Sigmoid colon (tissue), 4 donors: Measurements from ENCODE around the gene RAD23B.

Experiments used
- CTCF ChIP-seq, 4 experiments: fragments of 450-650 bp in 3 of 4; fragments of 200-600 bp in 1 of 4; IDR thresholded peaks; one replicate each; pipeline ENCODE4 v1.5.1; 2016 to 2019; ENCODE audit warnings: antibody characterized with exemption in 4 of 4, mild to moderate bottlenecking in 3 of 4, moderate library complexity in 2 of 4
- EP300 ChIP-seq, 4 donors: sonication (generic); formaldehyde crosslinking; IDR thresholded peaks; one replicate each; pipeline ENCODE4 v1.6.1; 2017; ENCODE audit warnings: antibody characterized with exemption in 4 of 4
- POLR2AphosphoS5 ChIP-seq, 4 donors: sonication (generic); formaldehyde crosslinking; IDR thresholded peaks; one replicate each; pipeline ENCODE4 v1.6.1; 2017; ENCODE audit warnings: antibody characterized with exemption in 4 of 4

GRCh38 chr9:107240260-107240659, 42.8 kb upstream of the RAD23B start:
- TF ChIP-seq EP300 (IDR thresholded peaks at IDR 0.05) (no peak), POLR2AphosphoS5 (IDR thresholded peaks at IDR 0.05) (no peak), CTCF (IDR thresholded peaks at IDR 0.05) (no peak)
